SK-N-SH (cell line): ENCODE measurements around the gene CSRP1. TPM values are rescaled to one million over a fixed set of nuclear protein-coding genes. Genes with fewer than 3 reads are reported as not detected.
"Not testable (repeated sequence)": the region's sequence is repeated elsewhere in the genome, so short reads cannot be mapped to it uniquely, and the experiment has no call there.

ENCODE experiments used
- CTCF ChIA-PET: fragments of 300-600, 350-600 bp; formaldehyde crosslinking; extraction: SDS; loops from one replicate; lab custom pipeline; 2021; lab: Yijun Ruan, JAX
- POLR2A ChIA-PET: fragments of 350-600 bp; sonication (Branson Sonifier 250); formaldehyde crosslinking; extraction: SDS; loops from one replicate; lab custom pipeline; 2020; ENCODE audit warnings: antibody characterized with exemption, inconsistent platforms; lab: Yijun Ruan, JAX
- DNase-seq: peaks from one replicate; pipeline ENCODE4 v3.0.0; 2012
- H2AFZ ChIP-seq: fragments of 200-600 bp; sonication (generic); 2 replicates; pipeline ENCODE4 v1.8.1; 2016; ENCODE audit warnings: antibody characterized with exemption, mild to moderate bottlenecking, low read depth
- H3F3A ChIP-seq: fragments of 200-600 bp; sonication (generic); replicated peaks from 2 replicates; pipeline ENCODE3; 2016; ENCODE audit warnings: antibody characterized with exemption, mild to moderate bottlenecking; ENCODE audit not compliant: insufficient read depth
- H3K27ac ChIP-seq, 2 experiments: fragments of 200-500 bp in 1 of 2; fragments of 200-600 bp in 1 of 2; sonication (Bioruptor generic) in 1 of 2; sonication (generic), shearing (Covaris generic) in 1 of 2; 2 replicates each; pipeline versions ENCODE4 v1.5.1 to v1.6.1; 2014 to 2016; ENCODE audit warnings: low read depth in 2 of 2, inconsistent platforms in 1 of 2, low read length in 1 of 2, mild to moderate bottlenecking in 1 of 2, mixed read lengths in 1 of 2
- H3K27me3 ChIP-seq: fragments of 200-600 bp; sonication (generic), shearing (Covaris generic); 2 replicates; pipeline ENCODE4 v1.6.1; 2016; ENCODE audit warnings: mixed run types; ENCODE audit not compliant: insufficient read depth
- H3K36me3 ChIP-seq, 2 experiments: fragments of 200-500 bp in 1 of 2; fragments of 200-600 bp in 1 of 2; sonication (Bioruptor generic) in 1 of 2; sonication (generic) in 1 of 2; replicated peaks in 1 of 2; 2 replicates each; pipeline versions ENCODE3 to v1.5.1; 2014 to 2016; ENCODE audit warnings: low read length in 1 of 2, mild to moderate bottlenecking in 1 of 2; ENCODE audit not compliant: insufficient read depth in 2 of 2, control insufficient read depth in 1 of 2
- H3K4me1 ChIP-seq, 2 experiments: fragments of 200-500 bp in 1 of 2; fragments of 200-600 bp in 1 of 2; sonication (Bioruptor generic) in 1 of 2; sonication (generic), shearing (Covaris generic) in 1 of 2; 2 replicates each; pipeline versions ENCODE4 v1.5.1 to v1.6.1; 2014 to 2016; ENCODE audit warnings: low read depth in 1 of 2, low read length in 1 of 2, mixed run types in 1 of 2; ENCODE audit not compliant: insufficient read depth in 2 of 2, control insufficient read depth in 1 of 2
- H3K4me2 ChIP-seq: fragments of 200-600 bp; sonication (generic), shearing (Covaris generic); 2 replicates; pipeline ENCODE4 v1.6.1; 2017; ENCODE audit warnings: mixed run types
- H3K4me3 ChIP-seq, 2 experiments: fragments of 200-500 bp in 1 of 2; fragments of 200-600 bp in 1 of 2; sonication (Bioruptor generic) in 1 of 2; sonication (generic), shearing (Covaris generic) in 1 of 2; 2 replicates each; pipeline versions ENCODE4 v1.5.1 to v1.8.1; 2014 to 2016; ENCODE audit warnings: low read depth in 2 of 2, inconsistent platforms in 1 of 2, low read length in 1 of 2, mild to moderate bottlenecking in 1 of 2, mixed read lengths in 1 of 2, moderate library complexity in 1 of 2
- H3K79me2 ChIP-seq: fragments of 200-600 bp; sonication (generic); 2 replicates; pipeline ENCODE4 v1.8.1; 2017; ENCODE audit warnings: mild to moderate bottlenecking; ENCODE audit not compliant: insufficient read depth
- H3K9ac ChIP-seq: fragments of 200-600 bp; sonication (generic); 2 replicates; pipeline ENCODE4 v1.6.1; 2017; ENCODE audit warnings: mixed run types
- H3K9me2 ChIP-seq: fragments of 200-600 bp; sonication (generic); 2 replicates; pipeline ENCODE4 v1.6.1; 2017; ENCODE audit warnings: mixed run types
- H3K9me3 ChIP-seq: fragments of 200-600 bp; sonication (generic); 2 replicates; pipeline ENCODE4 v1.6.1; 2017; ENCODE audit warnings: mixed run types, mild to moderate bottlenecking, moderate library complexity
- H4K20me1 ChIP-seq: fragments of 200-600 bp; sonication (generic); 2 replicates; pipeline ENCODE4 v1.6.1; 2017; ENCODE audit warnings: mild to moderate bottlenecking, mixed run types; ENCODE audit not compliant: insufficient read depth
- CTCF ChIP-seq: fragments of 200-600 bp; sonication (generic); IDR thresholded peaks from 2 replicates; pipeline ENCODE4 v1.6.1; 2017; ENCODE audit warnings: antibody characterized with exemption, mild to moderate bottlenecking, moderate library complexity
- EZH2phosphoT487 ChIP-seq: fragments of 200-600 bp; sonication (generic); IDR thresholded peaks from 2 replicates; pipeline ENCODE4 v1.6.1; 2017; ENCODE audit warnings: low read depth, mixed run types, mild to moderate bottlenecking, antibody characterized with exemption, moderate library complexity, borderline replicate concordance
- FOXJ3 ChIP-seq: sonication (generic); formaldehyde crosslinking; IDR thresholded peaks from 2 replicates; pipeline ENCODE4 v1.5.1; 2020; ENCODE audit warnings: mild to moderate bottlenecking, missing genetic modification reagents
- GABPA ChIP-seq: IDR thresholded peaks from 2 replicates; pipeline ENCODE4 v1.4.0; 2012; ENCODE audit warnings: low read depth, mild to moderate bottlenecking
- JUND ChIP-seq: IDR thresholded peaks from 2 replicates; pipeline ENCODE4 v1.4.0; 2012
- NFIC ChIP-seq: IDR thresholded peaks from 2 replicates; pipeline ENCODE4 v1.4.0; 2012; ENCODE audit warnings: borderline replicate concordance
- RAD21 ChIP-seq: IDR thresholded peaks from 2 replicates; pipeline ENCODE4 v1.6.1; 2012; ENCODE audit warnings: mild to moderate bottlenecking, low read length
- REST ChIP-seq: IDR thresholded peaks from 2 replicates; pipeline ENCODE4 v1.6.1; 2012; ENCODE audit warnings: mild to moderate bottlenecking, low read depth, low read length, moderate library complexity
- RFX5 ChIP-seq: IDR thresholded peaks from 2 replicates; pipeline ENCODE4 v1.6.1; 2012; ENCODE audit warnings: mild to moderate bottlenecking, improper control_type of control experiment, low read length
- SIN3A ChIP-seq: IDR thresholded peaks from 2 replicates; pipeline ENCODE4 v1.6.1; 2012; ENCODE audit warnings: low read depth, mild to moderate bottlenecking, low read length, moderate library complexity, borderline replicate concordance
- SMC3 ChIP-seq: IDR thresholded peaks from 2 replicates; pipeline ENCODE4 v1.6.1; 2012; ENCODE audit warnings: low read depth, low read length, improper control_type of control experiment
- WGBS: methylation state at CpG from one replicate; pipeline ENCODE4 v1.1.6; 2017; ENCODE audit warnings: low lambda C conversion rate; 5-methylcytosine and 5-hydroxymethylcytosine counted together
- polyA plus RNA-seq, 3 experiments: library from polyadenylated mRNA; depleted of rRNA; stranded (reverse); fragments of >200 nt; gene quantifications; 2 replicates each; pipeline ENCODE4 v1.2.3, GENCODE V29; 2012

Gene CSRP1
- polyA plus RNA-seq, 1 of the 3 experiments (the other 2 are of a cell fraction): 373 TPM

- DNase-seq: no peak
- POLR2A ChIA-PET: no interaction called here
- CTCF ChIA-PET: interaction anchor here (1.3 to 22.5 kb wide), 2 partner anchors 27 to 29 kb away, joined by 4 to 860 read pairs; partner anchors contain the start of gene CSRP1
Measured at GRCh38 chr1:201475130-201475529, 31.8 kb downstream of the CSRP1 start.

GRCh38 chr1:201473296-201473695 is 33.6 kb downstream of the CSRP1 start:
- no peak overlapping the region for H2AFZ ChIP-seq
- no peak overlapping the region for H3K9ac ChIP-seq
- ChIA-PET POLR2A (no interaction called here), CTCF (interaction anchor here (3.2 to 7.3 kb wide), 3 partner anchors 8 to 40 kb away, joined by 16 to 63 read pairs (median 35); no protein-coding TSS in a partner anchor)
- TF ChIP-seq RAD21 (no peak), CTCF (no peak), JUND (no peak), SMC3 (no peak), SIN3A (no peak), GABPA (no peak), EZH2phosphoT487 (no peak), REST (no peak), FOXJ3 (CRISPR knock-in tag) (no peak), RFX5 (no peak), NFIC (no peak)
- H3K4me1 ChIP-seq: peaks cover 7 to 14% of the 10 kb centered on the region in 2 experiments; a peak in 3 of 4 replicates
- peaks cover 6% of the 10 kb centered on the region for H3K79me2 ChIP-seq
- H3K4me2 ChIP-seq: no peak overlapping the region
- no peak overlapping the region for H3K4me3 ChIP-seq
- no peaks in the 10 kb centered on the region for H3K36me3 ChIP-seq
- no peaks in the 10 kb centered on the region for H4K20me1 ChIP-seq
- H3K9me3 ChIP-seq: no peaks in the 10 kb centered on the region
- H3K9me2 ChIP-seq: no peaks in the 10 kb centered on the region
- no peak for DNase-seq
- no peaks in the 10 kb centered on the region for H3K27me3 ChIP-seq
- 98% methylated on average over 2 of the region's 2 CpGs for WGBS
- no peak overlapping the region for H3K27ac ChIP-seq
- no peaks in the 10 kb centered on the region for H3F3A ChIP-seq

More at GRCh38 chr1:201475130-201475529, 31.8 kb downstream of the CSRP1 start:
- Histone ChIP-seq H2AFZ (no peak overlapping the region), H3F3A (peaks cover 4% of the 10 kb centered on the region), H3K36me3 (no peaks in the 10 kb centered on the region), H3K9me3 (no peaks in the 10 kb centered on the region), H3K4me2 (no peak overlapping the region), H3K27ac (no peak overlapping the region), H3K79me2 (no peaks in the 10 kb centered on the region), H4K20me1 (no peaks in the 10 kb centered on the region), H3K27me3 (no peaks in the 10 kb centered on the region), H3K4me3 (no peak overlapping the region), H3K9me2 (no peaks in the 10 kb centered on the region), H3K9ac (no peak overlapping the region), H3K4me1 (peaks cover 0 to 9% of the 10 kb centered on the region in 2 experiments; a peak in 2 of 4 replicates)
- 52% methylated on average over 2 of the region's 2 CpGs for WGBS
- TF ChIP-seq RAD21: no peak

GRCh38 chr1:201472321-201472720 is 34.6 kb downstream of the CSRP1 start:
- DNase-seq, POLR2A ChIA-PET, H3K4me3 ChIP-seq, H3K27ac ChIP-seq, H4K20me1 ChIP-seq, H2AFZ ChIP-seq, H3K9ac ChIP-seq, H3K36me3 ChIP-seq, H3K9me3 ChIP-seq, H3K4me2 ChIP-seq, H3K9me2 ChIP-seq, H3K27me3 ChIP-seq, H3F3A ChIP-seq: not testable (repeated sequence)
- peaks cover 16% of the 10 kb centered on the region for H3K79me2 ChIP-seq
- H3K4me1 ChIP-seq: peaks cover 14 to 16% of the 10 kb centered on the region in 2 experiments; a peak in 3 of 4 replicates
- CTCF ChIA-PET: interaction anchor here (1.2 to 7.3 kb wide), 4 partner anchors 9 to 41 kb away, joined by 3 to 63 read pairs (median 26); no protein-coding TSS in a partner anchor
- 97% methylated on average over 8 of the region's 8 CpGs for WGBS
